Fibroblast of peridontal ligament (primary cell): ENCODE data around the gene LDB1.

Experiments used
- DNase-seq: peaks from one replicate; pipeline ENCODE4 v3.0.0-alpha.2; 2010; ENCODE audit errors: extremely low read depth

Gene LDB1

GRCh38 chr10:102135956-102136526, 15.9 kb upstream of the LDB1 start:
- no peak for DNase-seq

- no peak for DNase-seq
These were observed 14.2 kb upstream of the LDB1 start for GRCh38 chr10:102134416-102134815.

GRCh38 chr10:102133373-102134195, 13.4 kb upstream of the LDB1 start:
- DNase-seq: peak; percentile 66

- peak; percentile 99 for DNase-seq
These were observed 12.6 kb upstream of the LDB1 start, which contains the start of gene PPRC1 for GRCh38 chr10:102132563-102133372. TSS of gene PPRC1 (plus strand) at chr10:102133040. CDS start at chr10:102133069, 29 bp downstream.

GRCh38 chr10:102132193-102132562, 12.0 kb upstream of the LDB1 start:
- no peak for DNase-seq

- DNase-seq: no peak
These were observed 11.4 kb upstream of the LDB1 start for GRCh38 chr10:102131286-102132170.

GRCh38 chr10:102123223-102123622, 3.1 kb upstream of the LDB1 start:
- no peak for DNase-seq

- DNase-seq: no peak
These were observed 2.3 kb upstream of the LDB1 start for GRCh38 chr10:102122450-102122849.

GRCh38 chr10:102121739-102122372, 1.7 kb upstream of the LDB1 start:
- DNase-seq: peak; percentile 42

- peak; percentile 66 for DNase-seq
These were observed 997 bp upstream of the LDB1 start for GRCh38 chr10:102120991-102121738.

GRCh38 chr10:102119417-102120141, 589 bp downstream of the LDB1 start:
- DNase-seq: peak; percentile 79

GRCh38 chr10:102118867-102119266, 1.3 kb downstream of the LDB1 start:
- no peak for DNase-seq

- DNase-seq: peak; percentile 83
These were observed 2.6 kb downstream of the LDB1 start for GRCh38 chr10:102117391-102118159.

GRCh38 chr10:102116656-102117055, 3.5 kb downstream of the LDB1 start:
- DNase-seq: no peak

GRCh38 chr10:102115775-102116174, 4.4 kb downstream of the LDB1 start:
- no peak for DNase-seq

- peak; percentile 60 for DNase-seq
These were observed 5.1 kb downstream of the LDB1 start for GRCh38 chr10:102114861-102115618.

- no peak for DNase-seq
These were observed 6.0 kb downstream of the LDB1 start for GRCh38 chr10:102113956-102114857.
